ENCODE data around the gene ADAMTSL3.

The ADAMTSL3 gene

DNA sequence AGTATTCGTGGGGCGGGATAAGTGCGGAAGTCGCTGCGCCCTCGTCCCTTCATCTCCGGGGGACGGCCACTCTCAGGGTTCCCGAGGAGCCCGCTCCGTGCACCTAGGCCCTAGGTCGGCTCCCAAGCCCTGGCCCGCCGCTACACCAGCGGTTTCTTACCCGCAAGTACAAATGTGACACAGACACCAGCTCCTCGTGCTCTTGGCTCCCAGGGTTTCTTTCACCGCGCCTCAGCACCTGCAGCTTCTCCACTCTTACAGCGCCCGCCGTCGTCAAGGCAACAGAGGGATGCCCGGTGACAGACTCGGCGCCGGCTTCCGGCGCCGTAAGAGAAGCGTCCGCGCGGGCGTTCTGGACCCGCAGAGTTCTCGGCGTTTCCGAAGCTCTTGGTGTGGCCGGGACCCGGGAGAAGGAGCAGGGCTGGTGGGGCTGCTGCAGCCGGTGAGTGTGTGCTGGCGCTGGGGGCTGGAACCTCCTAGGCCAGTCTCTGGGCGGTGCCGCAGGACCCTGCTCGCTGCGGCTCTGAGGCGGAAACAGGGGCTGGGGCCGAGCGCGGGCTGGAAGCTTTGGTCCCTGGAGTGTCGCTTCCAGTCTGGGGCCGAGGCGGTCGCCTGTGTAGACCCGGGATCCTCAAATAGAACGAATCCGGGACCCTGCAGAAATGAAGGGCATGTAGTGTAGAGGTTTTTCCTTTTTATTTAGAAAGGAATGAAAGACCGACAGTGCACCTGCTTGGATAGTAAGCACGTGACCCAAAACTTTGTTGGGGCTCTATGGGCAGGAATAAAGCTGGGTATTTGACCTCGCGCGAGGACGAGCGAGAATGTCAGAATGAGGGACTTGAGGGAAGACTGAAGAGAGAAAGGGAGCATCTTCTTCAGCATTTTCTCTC lies 426.2 kb downstream of the ADAMTSL3 start:
- no peak for TF ChIP-seq FOXP2 (optimal IDR thresholded peaks at IDR 0.05; ENCODE audit: borderline replicate concordance, extremely low read depth, extremely low read length, insufficient read depth)
- no peak for TF ChIP-seq SIN3A (IDR thresholded peaks at IDR 0.05; ENCODE audit: borderline replicate concordance, insufficient read depth, low read length)
- no peak for TF ChIP-seq TAF1 (IDR thresholded peaks at IDR 0.05; ENCODE audit: borderline replicate concordance, insufficient read depth, low read length)

DNA sequence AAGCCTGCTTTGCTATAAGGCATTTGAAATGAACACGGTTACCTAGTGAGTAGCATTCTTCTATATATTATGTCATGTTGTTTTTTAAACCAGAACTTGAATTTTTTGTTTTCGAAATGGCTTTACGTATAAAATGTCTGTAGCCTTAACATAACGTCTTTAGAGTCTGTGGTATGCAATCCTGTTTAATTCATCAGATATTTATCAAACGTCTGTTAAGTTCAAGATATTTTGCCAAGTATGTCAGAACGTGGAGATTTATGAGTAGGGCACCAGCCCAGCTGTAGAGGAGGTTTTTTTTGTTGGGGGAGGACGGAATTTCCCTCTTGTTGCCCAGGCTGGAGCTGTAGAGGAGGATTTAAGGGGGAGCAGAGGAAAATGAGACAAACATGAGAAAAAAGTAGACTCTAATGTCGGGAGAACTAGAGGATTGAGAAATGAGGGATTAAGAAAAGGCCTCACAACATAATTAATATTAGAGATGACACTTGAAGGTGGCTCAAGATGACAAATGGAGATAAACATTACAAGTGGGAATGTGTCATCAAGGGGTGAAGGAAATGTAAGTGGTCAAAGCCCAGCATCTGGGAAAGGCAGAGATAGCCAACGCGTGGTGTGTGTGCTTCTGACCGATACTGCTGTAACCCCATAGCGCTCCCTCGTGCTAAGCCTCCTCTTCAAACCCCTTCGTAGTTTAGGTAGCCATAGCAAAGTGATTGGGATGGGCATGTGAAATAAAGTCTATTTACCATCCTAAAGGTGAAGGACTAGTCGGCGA lies 427.7 kb downstream of the ADAMTSL3 start:
- TF ChIP-seq SIN3A (IDR thresholded peaks at IDR 0.05; ENCODE audit: borderline replicate concordance, insufficient read depth, low read length) = no peak
- TF ChIP-seq FOXP2 (optimal IDR thresholded peaks at IDR 0.05; ENCODE audit: borderline replicate concordance, extremely low read depth, extremely low read length, insufficient read depth) = peak; percentile 26

- TF ChIP-seq TAF1 (IDR thresholded peaks at IDR 0.05; ENCODE audit: borderline replicate concordance, insufficient read depth, low read length) (no peak), REST (IDR thresholded peaks at IDR 0.05; ENCODE audit: insufficient read depth in 1 of 2, low read depth in 2 of 2, low read length in 2 of 2) (no peak), POLR2AphosphoS5 (IDR thresholded peaks at IDR 0.05; ENCODE audit: low read depth, low read length) (no peak), FOXP2 (optimal IDR thresholded peaks at IDR 0.05; ENCODE audit: borderline replicate concordance, extremely low read depth, extremely low read length, insufficient read depth) (no peak), SIN3A (IDR thresholded peaks at IDR 0.05; ENCODE audit: borderline replicate concordance, insufficient read depth, low read length) (no peak)
Measured at GRCh38 chr15:84082739-84083138, 428.8 kb downstream of the ADAMTSL3 start.

Measured in PFSK-1 (cell line).